ENCODE measurements around the gene MAP2. TPM values are rescaled to one million over a fixed set of nuclear protein-coding genes. Genes with fewer than 3 reads are reported as not detected.

The MAP2 gene
- total RNA-seq, 4 donors from 2014 or later, result 5.8 to 14.5 (median 8.8) TPM

DNA sequence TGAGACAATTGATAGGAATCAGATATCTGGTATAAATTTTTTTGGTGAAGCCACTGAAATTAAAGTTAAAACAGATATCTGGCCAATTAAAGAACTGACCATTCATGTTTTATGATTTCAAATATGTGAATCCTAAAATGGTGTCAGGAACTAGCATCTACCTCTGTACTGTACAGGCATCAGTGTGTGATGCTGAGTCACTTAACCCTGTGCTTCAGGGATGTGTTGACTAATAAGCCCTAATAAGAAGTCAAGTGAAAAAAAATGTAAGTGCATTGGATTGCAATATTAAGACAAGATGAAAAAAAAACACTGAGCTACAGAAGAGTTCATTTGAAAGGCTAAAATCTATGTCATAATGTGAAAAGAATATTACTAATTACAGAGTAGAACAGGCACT lies 338.7 kb downstream of the MAP2 start:
- Histone ChIP-seq H3K9me3 (no peaks in the 10 kb centered on the region), H3K36me3 (no peaks in the 10 kb centered on the region), H3K4me1 (no peaks in the 10 kb centered on the region), H3K27ac (no peak overlapping the region), H3K4me3 (no peak overlapping the region), H3K27me3 (no peaks in the 10 kb centered on the region)
- no peak for TF ChIP-seq POLR2A (IDR thresholded peaks at IDR 0.05)
- TF ChIP-seq, protein P1, sequence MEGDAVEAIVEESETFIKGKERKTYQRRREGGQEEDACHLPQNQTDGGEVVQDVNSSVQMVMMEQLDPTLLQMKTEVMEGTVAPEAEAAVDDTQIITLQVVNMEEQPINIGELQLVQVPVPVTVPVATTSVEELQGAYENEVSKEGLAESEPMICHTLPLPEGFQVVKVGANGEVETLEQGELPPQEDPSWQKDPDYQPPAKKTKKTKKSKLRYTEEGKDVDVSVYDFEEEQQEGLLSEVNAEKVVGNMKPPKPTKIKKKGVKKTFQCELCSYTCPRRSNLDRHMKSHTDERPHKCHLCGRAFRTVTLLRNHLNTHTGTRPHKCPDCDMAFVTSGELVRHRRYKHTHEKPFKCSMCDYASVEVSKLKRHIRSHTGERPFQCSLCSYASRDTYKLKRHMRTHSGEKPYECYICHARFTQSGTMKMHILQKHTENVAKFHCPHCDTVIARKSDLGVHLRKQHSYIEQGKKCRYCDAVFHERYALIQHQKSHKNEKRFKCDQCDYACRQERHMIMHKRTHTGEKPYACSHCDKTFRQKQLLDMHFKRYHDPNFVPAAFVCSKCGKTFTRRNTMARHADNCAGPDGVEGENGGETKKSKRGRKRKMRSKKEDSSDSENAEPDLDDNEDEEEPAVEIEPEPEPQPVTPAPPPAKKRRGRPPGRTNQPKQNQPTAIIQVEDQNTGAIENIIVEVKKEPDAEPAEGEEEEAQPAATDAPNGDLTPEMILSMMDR (IDR thresholded peaks at IDR 0.05), result no peak
- intact Hi-C loops (cut with DNase I), result no loop called here
- no peak for DNase-seq

DNA sequence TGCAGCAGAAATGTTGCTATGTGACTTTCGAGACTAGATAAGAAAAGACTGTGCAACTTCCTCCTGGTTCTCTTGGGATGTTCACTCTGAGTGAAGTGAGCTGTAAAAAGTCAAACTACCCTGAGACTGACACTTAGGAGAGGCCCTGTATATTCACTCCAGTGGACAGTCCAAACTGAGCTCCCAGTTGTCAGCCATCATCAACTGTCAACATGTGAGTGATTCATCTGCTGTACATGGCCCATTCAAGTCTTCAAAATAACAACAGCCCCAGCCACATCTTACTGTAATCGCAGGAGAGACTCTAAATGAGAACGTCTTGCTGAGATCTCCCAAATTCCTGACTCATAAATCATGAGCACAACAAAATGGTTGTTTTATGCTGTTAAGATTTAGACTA lies 339.3 kb downstream of the MAP2 start:
- no peak overlapping the region for H3K27ac ChIP-seq
- TF ChIP-seq POLR2A (IDR thresholded peaks at IDR 0.05), result no peak
- TF ChIP-seq, protein P1 (IDR thresholded peaks at IDR 0.05), result no peak
- intact Hi-C loops (cut with DNase I), result no loop called here
- H3K4me1 ChIP-seq, result no peaks in the 10 kb centered on the region
- no peaks in the 10 kb centered on the region for H3K9me3 ChIP-seq
- no peaks in the 10 kb centered on the region for H3K27me3 ChIP-seq
- 53 to 64% methylated on average over 3 of the region's 3 CpGs for WGBS, 2 donors
- no peak overlapping the region for H3K4me3 ChIP-seq
- H3K36me3 ChIP-seq, result no peaks in the 10 kb centered on the region
- no peak for DNase-seq

- DNase-seq, result no peak
- H3K4me1 ChIP-seq, result peaks cover 0 to 4% (median under 1%) of the 10 kb centered on the region in 3 donors
- no peaks in the 10 kb centered on the region for H3K36me3 ChIP-seq
- TF ChIP-seq POLR2A (IDR thresholded peaks at IDR 0.05), result no peak
- TF ChIP-seq, protein P1 (IDR thresholded peaks at IDR 0.05), result no peak
- WGBS, 2 donors, result 83 to 95% methylated on average over 1 of the region's 1 CpG
- no peaks in the 10 kb centered on the region for H3K9me3 ChIP-seq
- no peak overlapping the region for H3K27ac ChIP-seq
- intact Hi-C loops (cut with DNase I), result no loop called here
- H3K4me3 ChIP-seq, result no peak overlapping the region
- peaks cover 0 to 19% (median 0%) of the 10 kb centered on the region in 4 donors for H3K27me3 ChIP-seq
Observed at GRCh38 chr2:209766613-209767012, 342.8 kb downstream of the MAP2 start.

- Histone ChIP-seq H3K27ac (no peak overlapping the region), H3K36me3 (no peaks in the 10 kb centered on the region), H3K27me3 (peaks cover 0 to 26% (median 0%) of the 10 kb centered on the region in 4 donors), H3K9me3 (no peaks in the 10 kb centered on the region), H3K4me1 (peaks cover 0 to 8% (median 3%) of the 10 kb centered on the region in 3 donors), H3K4me3 (no peak overlapping the region)
- DNase-seq, result no peak
- 47 to 51% methylated on average over 2 of the region's 2 CpGs for WGBS, 2 donors
- TF ChIP-seq POLR2A (IDR thresholded peaks at IDR 0.05), result no peak
- TF ChIP-seq, protein P1 (IDR thresholded peaks at IDR 0.05), result no peak
- intact Hi-C loops (cut with DNase I), result no loop called here
Observed at GRCh38 chr2:209767316-209767715, 343.5 kb downstream of the MAP2 start.

DNA sequence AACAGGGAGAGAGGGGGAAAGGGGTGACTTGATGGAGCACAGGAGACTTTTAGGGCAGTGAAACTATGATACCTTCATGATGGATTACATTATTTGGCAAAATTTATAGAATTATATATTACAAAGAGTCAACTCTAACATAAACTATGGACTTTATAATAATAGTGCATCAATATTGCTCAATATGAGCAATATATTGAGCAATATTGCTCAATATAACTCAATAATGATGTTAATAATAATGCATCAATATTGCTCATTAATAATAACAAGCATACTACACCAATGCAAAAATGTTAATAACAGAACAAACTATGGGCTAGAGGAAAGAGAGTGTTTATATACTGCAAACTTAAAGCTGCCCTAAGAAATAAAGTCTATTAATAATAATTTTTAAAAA lies 344.7 kb downstream of the MAP2 start:
- peaks cover 0 to 8% (median 3%) of the 10 kb centered on the region in 3 donors for H3K4me1 ChIP-seq
- intact Hi-C loops (cut with DNase I), result no loop called here
- H3K27me3 ChIP-seq, result peaks cover 0 to 38% (median 0%) of the 10 kb centered on the region in 4 donors
- DNase-seq, result no peak
- H3K36me3 ChIP-seq, result no peaks in the 10 kb centered on the region
- no peaks in the 10 kb centered on the region for H3K9me3 ChIP-seq
- TF ChIP-seq POLR2A (IDR thresholded peaks at IDR 0.05), result no peak
- TF ChIP-seq, protein P1 (IDR thresholded peaks at IDR 0.05), result no peak
- no peak overlapping the region for H3K27ac ChIP-seq
- no peak overlapping the region for H3K4me3 ChIP-seq
